Hepatocyte (in vitro differentiated cells): ENCODE results near the gene COL4A1. TPM values are rescaled to one million over a fixed set of nuclear protein-coding genes. Genes with fewer than 3 reads are reported as not detected.

ENCODE experiments used
- DNase-seq: peaks from one replicate; pipeline ENCODE4 v3.0.0-alpha.2; 2016; ENCODE audit warnings: low spot score
- H2AFZ ChIP-seq: fragments of 200-600 bp; sonication (generic); 2 replicates; pipeline ENCODE4 v1.6.0; 2016; ENCODE audit warnings: antibody characterized with exemption, mild to moderate bottlenecking
- H3K27ac ChIP-seq: fragments of 200-600 bp; sonication (generic); 2 replicates; pipeline ENCODE4 v1.5.1; 2016; ENCODE audit warnings: mild to moderate bottlenecking
- H3K27me3 ChIP-seq: fragments of 200-600 bp; sonication (generic); 2 replicates; pipeline ENCODE4 v1.6.1; 2016
- H3K36me3 ChIP-seq: fragments of 200-600 bp; sonication (generic); replicated peaks from 2 replicates; pipeline ENCODE4 v1.5.1; 2016; ENCODE audit warnings: low read depth; ENCODE audit not compliant: insufficient read depth
- H3K4me1 ChIP-seq: fragments of 200-600 bp; sonication (generic); 2 replicates; pipeline ENCODE4 v1.5.1; 2016; ENCODE audit warnings: mild to moderate bottlenecking, moderate library complexity; ENCODE audit not compliant: insufficient read depth
- H3K4me2 ChIP-seq: fragments of 200-600 bp; sonication (generic); 2 replicates; pipeline ENCODE4 v1.6.0; 2016
- H3K4me3 ChIP-seq: fragments of 200-600 bp; sonication (generic); 2 replicates; pipeline ENCODE4 v1.5.1; 2016; ENCODE audit warnings: mild to moderate bottlenecking
- H3K79me2 ChIP-seq: fragments of 200-600 bp; sonication (generic); 2 replicates; pipeline ENCODE4 v1.6.0; 2017; ENCODE audit warnings: mild to moderate bottlenecking
- H3K9me2 ChIP-seq: fragments of 200-600 bp; sonication (generic); replicated peaks from 2 replicates; pipeline ENCODE4 v1.6.0; 2017; ENCODE audit warnings: mild to moderate bottlenecking; ENCODE audit not compliant: insufficient read depth
- H3K9me3 ChIP-seq: fragments of 200-600 bp; sonication (generic); 2 replicates; pipeline ENCODE4 v1.5.1; 2016; ENCODE audit warnings: low read depth, mild to moderate bottlenecking
- H4K20me1 ChIP-seq: fragments of 200-600 bp; sonication (generic); 2 replicates; pipeline ENCODE4 v1.6.0; 2016; ENCODE audit warnings: mild to moderate bottlenecking; ENCODE audit not compliant: insufficient read depth, poor library complexity, severe bottlenecking
- EZH2 ChIP-seq: fragments of 200-600 bp; sonication (generic); IDR thresholded peaks from 2 replicates; pipeline ENCODE4 v1.6.1; 2016; ENCODE audit warnings: antibody characterized with exemption, mild to moderate bottlenecking, borderline replicate concordance
- EZH2phosphoT487 ChIP-seq: fragments of 200-600 bp; sonication (generic); IDR thresholded peaks from one replicate; pipeline ENCODE4 v1.6.1; 2018; ENCODE audit warnings: antibody characterized with exemption, mild to moderate bottlenecking, low read depth, moderate library complexity; ENCODE audit not compliant: unreplicated experiment, severe bottlenecking
- WGBS: methylation state at CpG from one replicate; pipeline ENCODE4 v1.1.6; 2016; ENCODE audit warnings: low lambda C conversion rate; ENCODE audit errors: missing lambda C conversion rate; 5-methylcytosine and 5-hydroxymethylcytosine counted together
- polyA plus RNA-seq: library from polyadenylated mRNA; unstranded; fragments of >200 nt; fragmentation: Nextera tagmentation; extraction: Ambion mirVana; gene quantifications from 2 replicates; pipeline ENCODE4 v1.2.1, GENCODE V29; 2016
- total RNA-seq: library from RNA; depleted of rRNA; stranded (reverse); fragments of >200 nt; gene quantifications from 2 replicates; pipeline ENCODE4 v1.2.3, GENCODE V29; 2014
- TF ChIP-seq, protein P1 (sequence below): fragments of 200-600 bp; sonication (generic); IDR thresholded peaks from 2 replicates; pipeline ENCODE4 v1.5.1; 2016; ENCODE audit warnings: antibody characterized with exemption, mild to moderate bottlenecking; ENCODE audit not compliant: poor library complexity

COL4A1 gene
- total and polyA plus RNA-seq, 2 experiments from 2014 or later: 138 to 269 TPM

DNA sequence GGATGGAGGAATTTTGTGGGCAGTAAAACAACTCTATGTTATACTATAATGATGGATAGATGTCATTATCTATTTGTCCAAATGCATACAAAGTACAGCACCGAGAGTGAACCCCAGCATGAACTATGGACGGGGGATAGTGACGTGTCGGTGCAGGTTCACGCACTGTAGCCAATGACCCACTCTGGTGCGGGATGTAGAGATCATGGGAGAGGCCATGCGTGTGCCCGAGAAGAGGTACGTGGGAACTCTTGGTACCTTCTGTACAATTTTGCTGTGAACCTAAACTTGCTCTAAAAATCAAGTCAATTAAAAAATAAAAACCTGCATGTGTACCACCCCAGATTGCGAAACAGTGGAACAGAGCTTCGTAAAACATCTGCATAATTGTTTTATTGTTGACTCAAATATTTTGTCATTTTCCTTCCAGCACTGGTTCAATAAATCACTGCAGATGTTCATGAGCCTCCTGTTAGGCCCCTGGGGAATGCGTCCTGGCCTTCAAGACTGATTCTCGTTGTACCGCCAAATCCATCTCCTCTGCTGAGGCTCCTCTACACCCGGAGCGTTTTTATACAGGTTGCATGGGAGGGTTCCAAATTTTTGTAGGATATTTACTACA, 30.9 kb downstream of the COL4A1 start:
- Histone ChIP-seq H3K9me2 (no peaks in the 10 kb centered on the region), H2AFZ (no peak overlapping the region), H3K27ac (no peak overlapping the region), H4K20me1 (no peaks in the 10 kb centered on the region), H3K4me1 (no peaks in the 10 kb centered on the region), H3K79me2 (peaks cover 39% of the 10 kb centered on the region), H3K27me3 (no peaks in the 10 kb centered on the region), H3K36me3 (no peaks in the 10 kb centered on the region), H3K4me2 (no peak overlapping the region), H3K4me3 (no peak overlapping the region), H3K9me3 (no peaks in the 10 kb centered on the region)
- 82% methylated on average over 16 of the region's 16 CpGs for WGBS
- TF ChIP-seq EZH2phosphoT487: no peak
- TF ChIP-seq EZH2: no peak
- TF ChIP-seq, protein P1, sequence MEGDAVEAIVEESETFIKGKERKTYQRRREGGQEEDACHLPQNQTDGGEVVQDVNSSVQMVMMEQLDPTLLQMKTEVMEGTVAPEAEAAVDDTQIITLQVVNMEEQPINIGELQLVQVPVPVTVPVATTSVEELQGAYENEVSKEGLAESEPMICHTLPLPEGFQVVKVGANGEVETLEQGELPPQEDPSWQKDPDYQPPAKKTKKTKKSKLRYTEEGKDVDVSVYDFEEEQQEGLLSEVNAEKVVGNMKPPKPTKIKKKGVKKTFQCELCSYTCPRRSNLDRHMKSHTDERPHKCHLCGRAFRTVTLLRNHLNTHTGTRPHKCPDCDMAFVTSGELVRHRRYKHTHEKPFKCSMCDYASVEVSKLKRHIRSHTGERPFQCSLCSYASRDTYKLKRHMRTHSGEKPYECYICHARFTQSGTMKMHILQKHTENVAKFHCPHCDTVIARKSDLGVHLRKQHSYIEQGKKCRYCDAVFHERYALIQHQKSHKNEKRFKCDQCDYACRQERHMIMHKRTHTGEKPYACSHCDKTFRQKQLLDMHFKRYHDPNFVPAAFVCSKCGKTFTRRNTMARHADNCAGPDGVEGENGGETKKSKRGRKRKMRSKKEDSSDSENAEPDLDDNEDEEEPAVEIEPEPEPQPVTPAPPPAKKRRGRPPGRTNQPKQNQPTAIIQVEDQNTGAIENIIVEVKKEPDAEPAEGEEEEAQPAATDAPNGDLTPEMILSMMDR: no peak
- DNase-seq: no peak

DNA sequence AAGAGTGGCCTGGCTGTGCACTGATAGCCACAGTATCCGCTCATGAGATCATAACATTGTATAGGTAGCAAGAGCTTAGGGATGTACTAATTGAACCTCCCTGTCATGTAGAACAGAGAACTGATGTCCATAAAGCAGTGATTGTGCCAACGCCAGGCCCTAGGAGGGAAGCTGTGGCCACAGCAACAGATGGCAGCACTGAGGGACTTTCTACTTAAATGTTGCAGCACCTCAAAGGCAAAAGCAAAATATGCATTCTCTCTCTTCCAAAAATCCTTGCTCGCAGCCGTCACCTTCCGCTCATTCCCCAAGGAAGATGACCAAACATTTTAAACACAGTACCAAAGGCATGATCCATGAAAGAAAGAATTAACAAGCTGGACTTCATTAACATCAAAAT, 32.3 kb downstream of the COL4A1 start:
- Histone ChIP-seq H4K20me1 (no peaks in the 10 kb centered on the region), H3K9me2 (no peaks in the 10 kb centered on the region), H3K9me3 (no peaks in the 10 kb centered on the region), H2AFZ (no peak overlapping the region), H3K4me1 (no peaks in the 10 kb centered on the region), H3K4me2 (no peak overlapping the region), H3K36me3 (no peaks in the 10 kb centered on the region), H3K79me2 (peaks cover 42% of the 10 kb centered on the region), H3K27ac (no peak overlapping the region), H3K4me3 (no peak overlapping the region), H3K27me3 (no peaks in the 10 kb centered on the region)
- TF ChIP-seq, protein P1: peak; percentile 6
- no peak for TF ChIP-seq EZH2
- WGBS: 94% methylated on average over 5 of the region's 5 CpGs
- DNase-seq: no peak

DNA sequence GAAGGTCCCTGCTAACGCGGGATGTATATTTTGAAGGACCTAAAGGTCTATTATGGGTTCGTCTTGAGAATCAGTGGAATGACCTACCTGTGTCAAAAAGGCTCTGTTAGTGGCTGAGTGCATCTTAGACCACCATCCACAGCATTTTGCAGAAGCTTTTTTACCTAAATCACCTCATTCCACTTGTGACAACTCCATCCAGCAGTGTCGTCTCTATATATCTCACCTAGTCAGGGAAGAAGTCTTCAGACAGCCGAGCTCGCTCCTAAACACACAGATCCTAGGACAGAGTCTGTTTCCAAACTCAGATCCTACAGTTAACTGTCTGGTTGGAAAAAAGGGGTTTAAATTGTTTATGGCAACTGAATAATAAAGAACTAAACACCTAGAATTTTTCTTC, 33.7 kb downstream of the COL4A1 start:
- no peak for DNase-seq
- H4K20me1 ChIP-seq: no peaks in the 10 kb centered on the region
- TF ChIP-seq, protein P1: no peak
- TF ChIP-seq EZH2phosphoT487: no peak
- TF ChIP-seq EZH2: no peak
- H3K27ac ChIP-seq: no peak overlapping the region
- no peaks in the 10 kb centered on the region for H3K9me2 ChIP-seq
- 95% methylated on average over 6 of the region's 6 CpGs for WGBS
- H3K4me1 ChIP-seq: no peaks in the 10 kb centered on the region
- no peaks in the 10 kb centered on the region for H3K9me3 ChIP-seq
- H3K36me3 ChIP-seq: no peaks in the 10 kb centered on the region
- H3K4me3 ChIP-seq: no peak overlapping the region
- no peak overlapping the region for H3K4me2 ChIP-seq
- H2AFZ ChIP-seq: no peak overlapping the region
- H3K79me2 ChIP-seq: peaks cover 34% of the 10 kb centered on the region
- no peaks in the 10 kb centered on the region for H3K27me3 ChIP-seq

DNA sequence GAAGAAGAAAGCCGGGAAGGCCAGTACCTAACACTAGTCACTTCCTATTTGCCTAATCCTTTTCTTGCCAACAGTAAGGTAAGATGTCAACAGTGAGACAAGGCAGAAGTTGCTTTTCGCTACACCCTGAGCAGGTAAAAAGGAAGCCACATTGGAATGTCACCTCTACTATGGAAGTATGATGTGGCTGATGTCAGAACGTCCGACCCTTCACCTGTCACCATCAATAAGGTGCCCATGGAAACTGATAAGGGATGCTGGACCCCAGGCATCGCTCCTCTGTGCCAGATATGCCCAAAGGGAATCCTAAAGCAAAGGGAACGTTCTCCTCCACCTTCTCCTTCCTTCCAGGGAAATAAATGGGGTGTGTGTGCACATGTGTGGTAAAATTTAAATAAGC, 34.3 kb downstream of the COL4A1 start:
- Histone ChIP-seq H3K36me3 (no peaks in the 10 kb centered on the region), H3K4me2 (no peak overlapping the region), H4K20me1 (no peaks in the 10 kb centered on the region), H3K4me1 (no peaks in the 10 kb centered on the region), H3K27me3 (no peaks in the 10 kb centered on the region), H3K4me3 (no peak overlapping the region), H2AFZ (no peak overlapping the region), H3K79me2 (peaks cover 39% of the 10 kb centered on the region), H3K9me3 (no peaks in the 10 kb centered on the region), H3K27ac (no peak overlapping the region), H3K9me2 (no peaks in the 10 kb centered on the region)
- DNase-seq: no peak
- 95% methylated on average over 6 of the region's 6 CpGs for WGBS
- TF ChIP-seq EZH2phosphoT487: no peak
- TF ChIP-seq EZH2: no peak
- TF ChIP-seq, protein P1: no peak
